Measurements from ENCODE around the gene VKORC1L1. TPM values are rescaled to one million over a fixed set of nuclear protein-coding genes. Genes with fewer than 3 reads are reported as not detected.
"Not testable (repeated sequence)": the region's sequence is repeated elsewhere in the genome, so short reads cannot be mapped to it uniquely, and the experiment has no call there.

VKORC1L1 gene
- total RNA-seq, 1 experiment from 2014 or later = 29.4 TPM

- H4K8ac ChIP-seq (replicated peaks; ENCODE audit: insufficient read length, low read depth, low read length) = no peak overlapping the region
- H4K5ac ChIP-seq (ENCODE audit: insufficient read length, low read depth, low read length) = no peak overlapping the region
- WGBS (ENCODE audit: extremely low coverage, insufficient read length, low lambda C conversion rate) = no CpG with 5 or more reads among the region's 4 CpGs
- H3K4me1 ChIP-seq (ENCODE audit: insufficient read depth, low read length) = no peaks in the 10 kb centered on the region
- H3K9ac ChIP-seq (ENCODE audit: extremely low read depth, insufficient read length, low read length) = no peak overlapping the region
- H3K36me3 Mint-ChIP-seq (ENCODE audit: insufficient read depth in 1 of 3, low read depth in 3 of 3) = no peaks in the 10 kb centered on the region
- no peaks in the 10 kb centered on the region for H3K79me1 ChIP-seq (ENCODE audit: insufficient read depth, low read depth, low read length, poor library complexity, severe bottlenecking)
- no peak overlapping the region for H2BK20ac ChIP-seq (ENCODE audit: low read depth, low read length, poor library complexity, severe bottlenecking)
- peaks cover 2% of the 10 kb centered on the region in 2 experiments; a peak in 3 of 4 replicates for H3K4me1 Mint-ChIP-seq
- H3T11ph ChIP-seq (ENCODE audit: low read length) = no peak overlapping the region
- DNase-seq = no peak
- no peak overlapping the region for H2BK120ac ChIP-seq (ENCODE audit: low read depth, low read length, poor library complexity, severe bottlenecking)
- H2AK5ac ChIP-seq (ENCODE audit: insufficient read length, low read length) = no peak overlapping the region
- no peak overlapping the region for H3K14ac ChIP-seq (ENCODE audit: insufficient read depth, low read length)
- no peak for TF ChIP-seq CTCF (conservative IDR thresholded peaks at IDR 0.05)
- no peak overlapping the region for H4K91ac ChIP-seq (ENCODE audit: insufficient read length, low read depth, low read length)
- H2BK12ac ChIP-seq (ENCODE audit: insufficient read length, low read depth, low read length) = no peak overlapping the region
- H3K27ac Mint-ChIP-seq = no peak overlapping the region
- H3K4me3 Mint-ChIP-seq = no peak overlapping the region
- H3K27me3 Mint-ChIP-seq (ENCODE audit: low read depth) = peaks cover 7% of the 10 kb centered on the region; the same call in 1 of the 2 replicates
- no peak overlapping the region for H3K23ac ChIP-seq (ENCODE audit: insufficient read length, low read depth, low read length)
- H3K9me3 Mint-ChIP-seq = no peaks in the 10 kb centered on the region
- H3K27ac ChIP-seq (ENCODE audit: insufficient read length, low read depth, low read length) = no peak overlapping the region
- H3K23me2 ChIP-seq (ENCODE audit: insufficient read length, low read depth, low read length, poor library complexity, severe bottlenecking) = no peaks in the 10 kb centered on the region
- no peak overlapping the region for H2AFZ ChIP-seq (ENCODE audit: low read length)
- H3K18ac ChIP-seq (ENCODE audit: insufficient read length, low read depth, low read length) = no peak overlapping the region
- H4K20me1 ChIP-seq (ENCODE audit: control insufficient read depth, insufficient read depth, insufficient read length) = no peaks in the 10 kb centered on the region
- no peak overlapping the region for H3K4ac ChIP-seq (ENCODE audit: low read depth, low read length)
- no peak overlapping the region for H2BK5ac ChIP-seq (ENCODE audit: insufficient read length, low read length)
- no peak overlapping the region for H3K56ac ChIP-seq (ENCODE audit: insufficient read length, low read depth, low read length)
- H3K4me2 ChIP-seq (ENCODE audit: insufficient read depth, insufficient read length, low read length) = no peak overlapping the region
- no peaks in the 10 kb centered on the region for H3K27me3 ChIP-seq (ENCODE audit: insufficient read depth, low read length)
- H3K9me3 ChIP-seq (ENCODE audit: control insufficient read depth, low read depth, low read length) = no peaks in the 10 kb centered on the region
- no peak overlapping the region for H2BK15ac ChIP-seq (ENCODE audit: low read depth, low read length)
- H3K79me2 ChIP-seq (ENCODE audit: insufficient read depth, low read length) = no peaks in the 10 kb centered on the region
Measured at GRCh38 chr7:65992526-65992925, 119.7 kb downstream of the VKORC1L1 start.

GRCh38 chr7:65994984-65995383 is 122.1 kb downstream of the VKORC1L1 start:
- H3K18ac ChIP-seq (ENCODE audit: insufficient read length, low read depth, low read length); H2AFZ ChIP-seq (ENCODE audit: low read length); H2BK20ac ChIP-seq (ENCODE audit: low read depth, low read length, poor library complexity, severe bottlenecking); H4K5ac ChIP-seq (ENCODE audit: insufficient read length, low read depth, low read length); H3K14ac ChIP-seq (ENCODE audit: insufficient read depth, low read length); H3K27me3 ChIP-seq (ENCODE audit: insufficient read depth, low read length); H3K56ac ChIP-seq (ENCODE audit: insufficient read length, low read depth, low read length); H3K9me3 ChIP-seq (ENCODE audit: control insufficient read depth, low read depth, low read length); H3K79me2 ChIP-seq (ENCODE audit: insufficient read depth, low read length); H3K27ac ChIP-seq (ENCODE audit: insufficient read length, low read depth, low read length); H3K79me1 ChIP-seq (ENCODE audit: insufficient read depth, low read depth, low read length, poor library complexity, severe bottlenecking); H3K9me3 Mint-ChIP-seq; H3K4me1 ChIP-seq (ENCODE audit: insufficient read depth, low read length); H3T11ph ChIP-seq (ENCODE audit: low read length); H3K23me2 ChIP-seq (ENCODE audit: insufficient read length, low read depth, low read length, poor library complexity, severe bottlenecking); H3K4me2 ChIP-seq (ENCODE audit: insufficient read depth, insufficient read length, low read length); H3K23ac ChIP-seq (ENCODE audit: insufficient read length, low read depth, low read length); H3K9ac ChIP-seq (ENCODE audit: extremely low read depth, insufficient read length, low read length); H4K20me1 ChIP-seq (ENCODE audit: control insufficient read depth, insufficient read depth, insufficient read length); H2BK12ac ChIP-seq (ENCODE audit: insufficient read length, low read depth, low read length); H4K8ac ChIP-seq (replicated peaks; ENCODE audit: insufficient read length, low read depth, low read length); H2BK120ac ChIP-seq (ENCODE audit: low read depth, low read length, poor library complexity, severe bottlenecking); H3K4ac ChIP-seq (ENCODE audit: low read depth, low read length); H3K27ac Mint-ChIP-seq; H3K36me3 Mint-ChIP-seq (ENCODE audit: insufficient read depth in 1 of 3, low read depth in 3 of 3); DNase-seq; H2BK15ac ChIP-seq (ENCODE audit: low read depth, low read length); H2AK5ac ChIP-seq (ENCODE audit: insufficient read length, low read length); H3K4me1 Mint-ChIP-seq; H4K91ac ChIP-seq (ENCODE audit: insufficient read length, low read depth, low read length); H2BK5ac ChIP-seq (ENCODE audit: insufficient read length, low read length); H3K27me3 Mint-ChIP-seq (ENCODE audit: low read depth); H3K4me3 Mint-ChIP-seq: not testable (repeated sequence)
- WGBS (ENCODE audit: extremely low coverage, insufficient read length, low lambda C conversion rate) = no CpG with 5 or more reads among the region's 1 CpG

Data from H9 (cell line).